WTC11 (cell line): ENCODE data around the gene SPAG9. TPM values are rescaled to one million over a fixed set of nuclear protein-coding genes. Genes with fewer than 3 reads are reported as not detected.

Experiments
- ATAC-seq: fragments of 200-7000 bp; cut with Tn5 transposase; 2 replicates; pipeline ENCODE4 v1.10.0; 2021; ENCODE audit warnings: mild to moderate bottlenecking, moderate library complexity
- CTCF ChIA-PET: fragments of 300-600 bp; sonication (Branson Sonifier 250); formaldehyde crosslinking; loops from one replicate; lab custom pipeline; 2021; ENCODE audit warnings: antibody characterized with exemption; lab: Charles Lee
- POLR2A ChIA-PET: fragments of 350-600 bp; sonication (Branson Sonifier 250); formaldehyde crosslinking; loops from one replicate; lab custom pipeline; 2021; ENCODE audit warnings: antibody characterized with exemption; lab: Charles Lee
- DNase-seq: peaks from one replicate; pipeline ENCODE4 v3.0.0; 2021; ENCODE audit warnings: low spot score
- H3K27ac Mint-ChIP-seq: 2 replicates; pipeline ENCODE4 v1.8.0; 2021; ENCODE audit warnings: mixed read lengths
- H3K27me3 Mint-ChIP-seq: 2 replicates; pipeline ENCODE4 v1.8.0; 2021; ENCODE audit warnings: low read depth, mild to moderate bottlenecking, moderate library complexity, mixed read lengths
- H3K36me3 Mint-ChIP-seq: 2 replicates; pipeline ENCODE4 v1.8.0; 2021; ENCODE audit warnings: mixed read lengths
- H3K4me1 Mint-ChIP-seq: 2 replicates; pipeline ENCODE4 v1.8.0; 2022; ENCODE audit warnings: mixed read lengths
- H3K4me3 Mint-ChIP-seq: 2 replicates; pipeline ENCODE4 v1.8.0; 2021; ENCODE audit warnings: mild to moderate bottlenecking, moderate library complexity, mixed read lengths
- H3K9me3 Mint-ChIP-seq: 2 replicates; pipeline ENCODE4 v1.8.0; 2021; ENCODE audit warnings: mixed read lengths
- AFF4 ChIP-seq: sonication (generic); formaldehyde crosslinking; IDR thresholded peaks from 2 replicates; pipeline ENCODE4 v1.8.1; 2023; ENCODE audit warnings: mild to moderate bottlenecking, missing genetic modification reagents, borderline replicate concordance
- ATF1 ChIP-seq: sonication (generic); formaldehyde crosslinking; IDR thresholded peaks from 2 replicates; pipeline ENCODE4 v1.8.1; 2023; ENCODE audit warnings: mild to moderate bottlenecking, moderate library complexity, missing genetic modification reagents
- EMX1 ChIP-seq: fragments of 250-450 bp; sonication (Bioruptor Pico); IDR thresholded peaks from 2 replicates; pipeline ENCODE4 v1.8.0; 2021; ENCODE audit warnings: mild to moderate bottlenecking
- GRHL2 ChIP-seq: fragments of 250-450 bp; sonication (Bioruptor Pico); IDR thresholded peaks from 2 replicates; pipeline ENCODE4 v1.8.0; 2022; ENCODE audit warnings: mild to moderate bottlenecking, moderate library complexity; ENCODE audit not compliant: insufficient replicate concordance, severe bottlenecking
- HMGA2 ChIP-seq: fragments of 250-450 bp; sonication (Bioruptor Pico); IDR thresholded peaks from 2 replicates; pipeline ENCODE4 v1.4.0; 2021; ENCODE audit warnings: mild to moderate bottlenecking, moderate library complexity
- IRF1 ChIP-seq: sonication (generic); formaldehyde crosslinking; IDR thresholded peaks from 2 replicates; pipeline ENCODE4 v1.8.0; 2023; ENCODE audit warnings: missing genetic modification reagents
- JAZF1 ChIP-seq: fragments of 250-450 bp; sonication (Bioruptor Pico); IDR thresholded peaks from 2 replicates; pipeline ENCODE4 v1.9.0; 2021; ENCODE audit warnings: moderate library complexity, mild to moderate bottlenecking, inconsistent platforms
- KAT7 ChIP-seq: sonication (generic); formaldehyde crosslinking; IDR thresholded peaks from 2 replicates; pipeline ENCODE4 v1.8.1; 2023; ENCODE audit warnings: missing genetic modification reagents, mild to moderate bottlenecking, borderline replicate concordance
- PREB ChIP-seq: sonication (generic); formaldehyde crosslinking; IDR thresholded peaks from 2 replicates; pipeline ENCODE4 v1.8.1; 2022; ENCODE audit warnings: mild to moderate bottlenecking, missing genetic modification reagents, moderate library complexity, borderline replicate concordance
- RORB ChIP-seq: fragments of 250-450 bp; sonication (Bioruptor Pico); IDR thresholded peaks from 2 replicates; pipeline ENCODE4 v1.9.0; 2021; ENCODE audit warnings: mild to moderate bottlenecking
- TCF7 ChIP-seq: sonication (generic); formaldehyde crosslinking; IDR thresholded peaks from 2 replicates; pipeline ENCODE4 v1.8.0; 2022; ENCODE audit warnings: mild to moderate bottlenecking, low read depth, missing genetic modification reagents, moderate library complexity
- TEAD4 ChIP-seq: sonication (generic); formaldehyde crosslinking; IDR thresholded peaks from 2 replicates; pipeline ENCODE4 v1.8.0; 2022; ENCODE audit warnings: mild to moderate bottlenecking, missing genetic modification reagents
- USF2 ChIP-seq: sonication (generic); formaldehyde crosslinking; IDR thresholded peaks from 2 replicates; pipeline ENCODE4 v1.8.1; 2023; ENCODE audit warnings: mild to moderate bottlenecking, missing genetic modification reagents, moderate library complexity
- ZBTB21 ChIP-seq: sonication (generic); formaldehyde crosslinking; IDR thresholded peaks from 2 replicates; pipeline ENCODE4 v1.8.1; 2023; ENCODE audit warnings: mild to moderate bottlenecking, missing genetic modification reagents, borderline replicate concordance
- ZNF121 ChIP-seq: sonication (generic); formaldehyde crosslinking; IDR thresholded peaks from 2 replicates; pipeline ENCODE4 v1.8.0; 2023; ENCODE audit warnings: missing genetic modification reagents
- ZNF317 ChIP-seq: sonication (generic); formaldehyde crosslinking; IDR thresholded peaks from 2 replicates; pipeline ENCODE4 v1.8.1; 2023; ENCODE audit warnings: low read depth, mild to moderate bottlenecking, moderate library complexity, missing genetic modification reagents, borderline replicate concordance
- ZNF425 ChIP-seq: fragments of 250-450 bp; sonication (Bioruptor Pico); conservative IDR thresholded peaks from 2 replicates; pipeline ENCODE4 v1.9.0; 2021; ENCODE audit warnings: mild to moderate bottlenecking
- ZNF512 ChIP-seq: sonication (generic); formaldehyde crosslinking; IDR thresholded peaks from 2 replicates; pipeline ENCODE4 v1.8.1; 2022; ENCODE audit warnings: missing genetic modification reagents, borderline replicate concordance
- total RNA-seq: library from RNA; stranded (reverse); gene quantifications from 3 replicates; pipeline ENCODE4 v1.2.3, GENCODE V29; 2021

The SPAG9 gene
- total RNA-seq, 1 experiment from 2014 or later: 51.9 TPM

GRCh38 chr17:50948711-50949110, 172.0 kb downstream of the SPAG9 start (continued):
- TF ChIP-seq ATF1 (CRISPR knock-in tag): no peak

- Mint-ChIP-seq H3K36me3 (no peaks in the 10 kb centered on the region), H3K4me3 (no peak overlapping the region), H3K4me1 (peaks cover 49% of the 10 kb centered on the region), H3K27me3 (peaks cover 7% of the 10 kb centered on the region), H3K27ac (peak overlapping the region; percentile 84), H3K9me3 (no peaks in the 10 kb centered on the region)
- TF ChIP-seq JAZF1 (CRISPR knock-in tag) (no peak), ZBTB21 (CRISPR knock-in tag) (no peak), EMX1 (CRISPR knock-in tag) (no peak), HMGA2 (CRISPR knock-in tag) (no peak), RORB (CRISPR knock-in tag) (no peak), TEAD4 (CRISPR knock-in tag) (no peak), ZNF317 (CRISPR knock-in tag) (no peak)
- ChIA-PET POLR2A (interaction anchor here (1.5 to 3.7 kb wide), 2 partner anchors 81 to 85 kb away, joined by 3 to 34 read pairs; partner anchors contain the start of gene TOB1), CTCF (interaction anchor here (1.0 to 3.4 kb wide), 10 partner anchors 38 to 397 kb away, joined by 3 to 75 read pairs (median 8); partner anchors contain the start of genes TOB1 and WFIKKN2)
- ATAC-seq (no peak), DNase-seq (no peak)
Observed at GRCh38 chr17:50947782-50948543, 172.7 kb downstream of the SPAG9 start.

- CTCF ChIA-PET: interaction anchor here (1.0 to 3.4 kb wide), 5 partner anchors 42 to 106 kb away, joined by 4 to 75 read pairs (median 15); partner anchors contain the start of gene TOB1
- H3K4me1 Mint-ChIP-seq: peaks cover 45% of the 10 kb centered on the region
- ATAC-seq (no peak), DNase-seq (no peak)
- H3K36me3 Mint-ChIP-seq: no peaks in the 10 kb centered on the region
- no peak overlapping the region for H3K27ac Mint-ChIP-seq
- no peak overlapping the region for H3K4me3 Mint-ChIP-seq
- no peaks in the 10 kb centered on the region for H3K9me3 Mint-ChIP-seq
- POLR2A ChIA-PET: interaction anchor here (0.5 to 3.7 kb wide), 2 partner anchors 80 to 1950 kb away, joined by 9 to 34 read pairs; partner anchors contain the start of genes IGF2BP1 and TOB1
- H3K27me3 Mint-ChIP-seq: peaks cover 12% of the 10 kb centered on the region
- TF ChIP-seq GRHL2 (CRISPR knock-in tag) (no peak), RORB (CRISPR knock-in tag) (no peak), ZNF121 (no peak), USF2 (CRISPR knock-in tag) (no peak), PREB (CRISPR knock-in tag) (no peak), HMGA2 (CRISPR knock-in tag) (no peak), KAT7 (CRISPR knock-in tag) (no peak), ZNF425 (no peak), ZNF317 (CRISPR knock-in tag) (no peak), IRF1 (CRISPR knock-in tag) (no peak), EMX1 (CRISPR knock-in tag) (no peak), AFF4 (no peak), TCF7 (no peak), ZNF512 (CRISPR knock-in tag) (no peak)
Observed at GRCh38 chr17:50946891-50947781, 173.5 kb downstream of the SPAG9 start.
